Liver (tissue), 9 donors: ENCODE measurements around the gene KDM3A. TPM values are rescaled to one million over a fixed set of nuclear protein-coding genes. Genes with fewer than 3 reads are reported as not detected.

Source experiments
- DNase-seq: peaks from one replicate; pipeline ENCODE4 v3.0.0-alpha.2; 2017; ENCODE audit warnings: low spot score
- H3K27ac ChIP-seq, 2 donors: one replicate each; pipeline ENCODE4 v1.7.0; 2013; ENCODE audit warnings: inconsistent platforms in 2 of 2, low read length in 2 of 2, control low read depth in 1 of 2, low read depth in 1 of 2, mild to moderate bottlenecking in 1 of 2
- H3K27me3 ChIP-seq, 4 donors: one replicate each; pipeline versions ENCODE4 v1.6.1 to v1.7.0; 2013; ENCODE audit warnings: low read length in 3 of 4, inconsistent platforms in 1 of 4, mild to moderate bottlenecking in 1 of 4, moderate library complexity in 1 of 4; ENCODE audit not compliant: control insufficient read depth in 4 of 4, insufficient read depth in 4 of 4
- H3K36me3 ChIP-seq, 4 donors: one replicate each; pipeline versions ENCODE4 v1.6.1 to v1.7.0; 2013; ENCODE audit warnings: low read length in 3 of 4, mild to moderate bottlenecking in 3 of 4, low read depth in 1 of 4, moderate library complexity in 1 of 4; ENCODE audit not compliant: control insufficient read depth in 4 of 4, insufficient read depth in 3 of 4
- H3K4me1 ChIP-seq, 4 donors: one replicate each; pipeline versions ENCODE4 v1.6.1 to v1.7.0; 2013; ENCODE audit warnings: low read length in 3 of 4, mild to moderate bottlenecking in 3 of 4, moderate library complexity in 1 of 4; ENCODE audit not compliant: control insufficient read depth in 4 of 4, insufficient read depth in 4 of 4
- H3K4me3 ChIP-seq, 3 donors: one replicate each; pipeline versions ENCODE4 v1.6.1 to v1.7.0; 2013; ENCODE audit warnings: low read length in 3 of 3, control low read depth in 1 of 3, low read depth in 1 of 3, mild to moderate bottlenecking in 1 of 3
- H3K9ac ChIP-seq, 2 donors: one replicate each; pipeline ENCODE4 v1.7.0; 2013; ENCODE audit warnings: low read length in 2 of 2, mild to moderate bottlenecking in 2 of 2, moderate library complexity in 2 of 2, control low read depth in 1 of 2, low read depth in 1 of 2
- H3K9me3 ChIP-seq, 4 donors: one replicate each; pipeline versions ENCODE4 v1.6.1 to v1.7.0; 2013; ENCODE audit warnings: low read length in 3 of 4; ENCODE audit not compliant: control insufficient read depth in 4 of 4
- ATF3 ChIP-seq: IDR thresholded peaks from 2 replicates; pipeline ENCODE4 v1.6.1; 2016; ENCODE audit warnings: antibody characterized with exemption
- CTCF ChIP-seq: fragments of 150-350 bp; IDR thresholded peaks from 2 replicates; pipeline ENCODE4 v1.5.1; 2017; ENCODE audit warnings: improper control_type of control experiment, low read depth, low read length; ENCODE audit not compliant: missing input control
- EGR1 ChIP-seq, 2 donors: IDR thresholded peaks; 2 replicates each; pipeline ENCODE4 v1.6.1; 2016 to 2018; ENCODE audit warnings: antibody characterized with exemption in 2 of 2, low read depth in 2 of 2
- FOXA1 ChIP-seq: IDR thresholded peaks from 2 replicates; pipeline ENCODE4 v1.6.1; 2016; ENCODE audit warnings: antibody characterized with exemption
- FOXA2 ChIP-seq: IDR thresholded peaks from 2 replicates; pipeline ENCODE4 v1.6.1; 2016; ENCODE audit warnings: antibody characterized with exemption
- GABPA ChIP-seq, 2 donors: IDR thresholded peaks in 1 of 2; conservative IDR thresholded peaks in 1 of 2; 2 replicates each; pipeline ENCODE4 v1.6.1; 2016; ENCODE audit warnings: antibody characterized with exemption in 2 of 2, mild to moderate bottlenecking in 1 of 2, moderate library complexity in 1 of 2
- HNF4A ChIP-seq, 2 donors: conservative IDR thresholded peaks; 2 replicates each; pipeline ENCODE4 v1.6.1; 2016; ENCODE audit warnings: antibody characterized with exemption in 2 of 2, mild to moderate bottlenecking in 2 of 2
- HNF4G ChIP-seq: IDR thresholded peaks from 2 replicates; pipeline ENCODE4 v1.6.1; 2016; ENCODE audit warnings: antibody characterized with exemption
- MAX ChIP-seq: IDR thresholded peaks from 2 replicates; pipeline ENCODE4 v1.6.1; 2016; ENCODE audit warnings: antibody characterized with exemption
- NR2F2 ChIP-seq: IDR thresholded peaks from 2 replicates; pipeline ENCODE4 v1.6.1; 2016; ENCODE audit warnings: antibody characterized with exemption
- RAD21 ChIP-seq, 2 donors: IDR thresholded peaks; 2 replicates each; pipeline ENCODE4 v1.6.1; 2016; ENCODE audit warnings: antibody characterized with exemption in 2 of 2, mild to moderate bottlenecking in 2 of 2
- REST ChIP-seq: IDR thresholded peaks from 2 replicates; pipeline ENCODE4 v1.6.1; 2016; ENCODE audit warnings: antibody characterized with exemption, mild to moderate bottlenecking
- RXRA ChIP-seq, 2 donors: IDR thresholded peaks; 2 replicates each; pipeline ENCODE4 v1.6.1; 2017 to 2018; ENCODE audit warnings: antibody characterized with exemption in 2 of 2, mild to moderate bottlenecking in 1 of 2
- SP1 ChIP-seq: IDR thresholded peaks from 2 replicates; pipeline ENCODE4 v1.6.1; 2018; ENCODE audit warnings: antibody characterized with exemption, mild to moderate bottlenecking
- TAF1 ChIP-seq: conservative IDR thresholded peaks from 2 replicates; pipeline ENCODE4 v1.6.1; 2016; ENCODE audit warnings: antibody characterized with exemption, mild to moderate bottlenecking
- YY1 ChIP-seq: IDR thresholded peaks from 2 replicates; pipeline ENCODE4 v1.6.1; 2016; ENCODE audit warnings: antibody characterized with exemption, mild to moderate bottlenecking
- ZBTB33 ChIP-seq: IDR thresholded peaks from 2 replicates; pipeline ENCODE4 v1.6.1; 2016; ENCODE audit warnings: antibody characterized with exemption
- WGBS: extraction: QIAGEN DNeasy Blood & Tissue Kit; methylation state at CpG from one replicate; pipeline ENCODE4 v1.1.7; 2013; 5-methylcytosine and 5-hydroxymethylcytosine counted together
- polyA plus RNA-seq, 2 donors: library from polyadenylated mRNA; stranded (reverse) in 1 of 2; unstranded in 1 of 2; fragments of 200-250 nt in 1 of 2; fragments of >200 nt in 1 of 2; fragmentation: Nextera tagmentation in 1 of 2; extraction: Ambion mirVana in 1 of 2; gene quantifications; one replicate each; pipeline versions ENCODE4 v1.2.1 to v1.2.3, GENCODE V29; 2013 to 2015
- total RNA-seq, 2 donors: library from RNA; depleted of rRNA; stranded (reverse); fragments of >200 nt; gene quantifications; one replicate each; pipeline ENCODE4 v1.2.3, GENCODE V29; 2014
- donor health status: healthy.
- donor health status: healthy.
- donor health status: healthy.
- donor health status: healthy.
- donor health status: healthy.

Gene KDM3A
- total and polyA plus RNA-seq, 4 donors, result 3.9 to 19.8 (median 8.3) TPM

GRCh38 chr2:86411396-86411795, 29.8 kb upstream of the KDM3A start (continued):
- TF ChIP-seq CTCF (no peak), ZBTB33 (no peak)

- 82% methylated on average over 3 of the region's 3 CpGs for WGBS
- Histone ChIP-seq H3K4me3 (no peak overlapping the region), H3K4me1 (no peaks in the 10 kb centered on the region), H3K9ac (no peak overlapping the region), H3K27ac (no peak overlapping the region), H3K9me3 (peaks cover 0 to 3% (median 0%) of the 10 kb centered on the region in 4 donors), H3K36me3 (no peaks in the 10 kb centered on the region), H3K27me3 (peaks cover 0 to 3% (median 0%) of the 10 kb centered on the region in 4 donors)
- TF ChIP-seq HNF4A (conservative IDR thresholded peaks at IDR 0.05), result no peak
- no peak for TF ChIP-seq FOXA2
- no peak for TF ChIP-seq YY1
- no peak for TF ChIP-seq RAD21 (IDR thresholded peaks at IDR 0.05)
- DNase-seq, result no peak
Observed at GRCh38 chr2:86412007-86412406, 29.2 kb upstream of the KDM3A start.

GRCh38 chr2:86413296-86414094, 27.7 kb upstream of the KDM3A start:
- Histone ChIP-seq H3K4me1 (no peaks in the 10 kb centered on the region), H3K36me3 (no peaks in the 10 kb centered on the region), H3K27me3 (peaks cover 0 to 3% (median 0%) of the 10 kb centered on the region in 4 donors), H3K4me3 (no peak overlapping the region), H3K27ac (no peak overlapping the region), H3K9ac (no peak overlapping the region), H3K9me3 (peaks cover 0 to 3% (median 0%) of the 10 kb centered on the region in 4 donors)
- DNase-seq, result no peak
- WGBS, result 62% methylated on average over 8 of the region's 8 CpGs
- TF ChIP-seq MAX, result no peak
- TF ChIP-seq RXRA (IDR thresholded peaks at IDR 0.05), result no peak
- TF ChIP-seq YY1, result no peak
- TF ChIP-seq FOXA1, result no peak
- TF ChIP-seq RAD21 (IDR thresholded peaks at IDR 0.05), result no peak
- TF ChIP-seq NR2F2, result no peak
- TF ChIP-seq HNF4A (conservative IDR thresholded peaks at IDR 0.05), result no peak
- no peak for TF ChIP-seq TAF1
- no peak for TF ChIP-seq CTCF
- no peak for TF ChIP-seq EGR1 (IDR thresholded peaks at IDR 0.05; ENCODE audit: low read depth in 2 of 2)
- no peak for TF ChIP-seq GABPA (IDR thresholded peaks at IDR 0.05 in 1 of 2, conservative IDR thresholded peaks at IDR 0.05 in 1 of 2)
- no peak for TF ChIP-seq REST
- TF ChIP-seq HNF4G, result no peak
- TF ChIP-seq ATF3, result no peak
- TF ChIP-seq SP1, result no peak
- no peak for TF ChIP-seq ZBTB33
